ENCODE results near the gene APC.

- no peak for TF ChIP-seq CTCF (IDR thresholded peaks at IDR 0.05)
- TF ChIP-seq POLR2A (IDR thresholded peaks at IDR 0.05; ENCODE audit: low read depth) = no peak
- TF ChIP-seq POLR2AphosphoS5 (IDR thresholded peaks at IDR 0.05) = no peak
Observed at GRCh38 chr5:112742424-112742823, 4.7 kb downstream of the APC start.

Data from esophagus muscularis mucosa (tissue), 3 donors.